HepG2 (cell line): ENCODE data around the gene RAB3C. TPM values are rescaled to one million over a fixed set of nuclear protein-coding genes. Genes with fewer than 3 reads are reported as not detected.
"Not testable (repeated sequence)": the region's sequence is repeated elsewhere in the genome, so short reads cannot be mapped to it uniquely, and the experiment has no call there.

Source experiments
- ATAC-seq: fragments of 200-7000 bp; cut with Tn5 transposase; 3 replicates; pipeline ENCODE4 v1.9.1; 2020; ENCODE audit warnings: mild to moderate bottlenecking, moderate library complexity
- BruUV-seq: library from RNA; stranded (reverse); fragments of 400-500 nt; replicated peaks from 2 replicates; lab custom pipeline; 2021; lab: Mats Ljungman, UMichigan
- CTCF ChIA-PET: fragments of 300-600 bp; formaldehyde crosslinking; extraction: SDS; loops from one replicate; lab custom pipeline; 2021; ENCODE audit warnings: low total read pairs, inconsistent platforms, low intra/inter-chr PET ratio; lab: Yijun Ruan, JAX
- POLR2A ChIA-PET: fragments of 350-600 bp; sonication (Branson Sonifier 250); formaldehyde crosslinking; loops from one replicate; lab custom pipeline; 2020; ENCODE audit warnings: antibody characterized with exemption, inconsistent platforms; lab: Yijun Ruan, JAX
- DNase-seq: peaks from one replicate; pipeline ENCODE4 v3.0.0-alpha.2; 2015; ENCODE audit warnings: low spot score
- FAIRE-seq: peaks from 3 replicates; lab custom pipeline; 2011; peaks lifted over from hg19 to GRCh38; lab: Jason Lieb, UNC
- H2AFZ ChIP-seq: one replicate; pipeline ENCODE4 v1.6.1; 2011; ENCODE audit warnings: low read length, inconsistent platforms
- H3K27ac ChIP-seq: fragments of 300-600 bp; 3 replicates; pipeline ENCODE4 v1.8.0; 2011; ENCODE audit warnings: mixed run types, mild to moderate bottlenecking, mixed read lengths, low read length, inconsistent platforms; ENCODE audit not compliant: insufficient read depth; ENCODE audit errors: extremely low read length
- H3K27me3 ChIP-seq, 2 experiments: fragments of 200-600 bp in 1 of 2; 2 replicates in 1 of 2; 3 replicates in 1 of 2; pipeline versions ENCODE4 v1.6.0 to v1.8.0; 2011; ENCODE audit warnings: low read length in 2 of 2, mild to moderate bottlenecking in 2 of 2, moderate library complexity in 2 of 2, inconsistent platforms in 1 of 2; ENCODE audit not compliant: insufficient read depth in 2 of 2, control insufficient read depth in 1 of 2
- H3K36me3 ChIP-seq, 2 experiments: fragments of 200-600 bp in 1 of 2; replicated peaks in 1 of 2; 2 replicates in 1 of 2; 3 replicates in 1 of 2; pipeline versions ENCODE4 v1.5.1 to v1.8.0; 2011; ENCODE audit warnings: low read length in 2 of 2, inconsistent platforms in 1 of 2; ENCODE audit not compliant: insufficient read depth in 2 of 2, control insufficient read depth in 1 of 2
- H3K4me1 ChIP-seq: 2 replicates; pipeline ENCODE4 v1.5.1; 2012; ENCODE audit warnings: low read length, inconsistent platforms; ENCODE audit not compliant: insufficient read depth
- H3K4me2 ChIP-seq: 2 replicates; pipeline ENCODE4 v1.6.0; 2011; ENCODE audit warnings: low read depth, low read length, inconsistent platforms
- H3K4me3 ChIP-seq, 3 experiments: fragments of 200-600 bp in 1 of 3; sonication (generic), shearing (Covaris generic) in 1 of 3; replicated peaks in 1 of 3; 2 replicates each; pipeline ENCODE4 v1.5.1; 2011 to 2016; ENCODE audit warnings: low read length in 3 of 3, inconsistent platforms in 2 of 3, low read depth in 2 of 3, mild to moderate bottlenecking in 2 of 3, control low read depth in 1 of 3, mixed read lengths in 1 of 3; ENCODE audit not compliant: insufficient read depth in 1 of 3
- H3K79me2 ChIP-seq: one replicate; pipeline ENCODE4 v1.6.1; 2011; ENCODE audit warnings: low read length, inconsistent platforms; ENCODE audit not compliant: insufficient read depth
- H3K9ac ChIP-seq: 2 replicates; pipeline ENCODE4 v1.6.0; 2011; ENCODE audit warnings: mild to moderate bottlenecking, low read depth, low read length, inconsistent platforms; ENCODE audit not compliant: insufficient read depth
- H3K9me3 ChIP-seq: 2 replicates; pipeline ENCODE4 v1.5.1; 2012; ENCODE audit warnings: mild to moderate bottlenecking, low read length
- H4K20me1 ChIP-seq: 2 replicates; pipeline ENCODE4 v1.6.0; 2011; ENCODE audit warnings: inconsistent platforms, mild to moderate bottlenecking, low read length, moderate library complexity; ENCODE audit not compliant: insufficient read depth
- HNRNPK ChIP-seq: fragments of 200-400 bp; formaldehyde crosslinking; IDR thresholded peaks from 2 replicates; pipeline ENCODE4 v1.6.1; 2018; ENCODE audit warnings: low read length, low read depth, moderate library complexity, mild to moderate bottlenecking; ENCODE audit not compliant: poor library complexity, severe bottlenecking
- SMARCC2 ChIP-seq: fragments of 450-650 bp; IDR thresholded peaks from 2 replicates; pipeline ENCODE4 v1.6.1; 2017; ENCODE audit warnings: antibody characterized with exemption, mild to moderate bottlenecking
- WGBS: methylation state at CpG from one replicate; pipeline ENCODE4 v1.1.6; 2017; ENCODE audit warnings: low lambda C conversion rate; 5-methylcytosine and 5-hydroxymethylcytosine counted together
- in situ Hi-C: cut with HindIII; loops from 2 replicates; pipeline ENCODE4 v1.10.0; 2017; ENCODE audit warnings: low pct_unique_long_range_greater_than_20kb; ENCODE audit not compliant: extremely low pct_ligation_motif_present
- intact Hi-C: fragments of 100-400 bp; cut with micrococcal nuclease; formaldehyde crosslinking; loops from one replicate; pipeline ENCODE4 v1.10.0; 2022; ENCODE audit not compliant: unreplicated experiment
- polyA plus RNA-seq, 8 experiments: library from polyadenylated mRNA; depleted of rRNA in 3 of 8; stranded (reverse) in 7 of 8; unstranded in 1 of 8; fragments of >200 nt; fragmentation: Illumina TruSeq in 4 of 8; extraction: Trizol in 4 of 8; gene quantifications; 2 replicates each; pipeline versions ENCODE4 v1.2.1 to v1.2.3, GENCODE V29; 2011 to 2016; ENCODE audit warnings: low read depth in 4 of 8, missing spikeins in 1 of 8, mixed read lengths in 1 of 8; ENCODE audit not compliant: insufficient read depth in 1 of 8
- total RNA-seq, 5 experiments: library from RNA; depleted of rRNA; stranded (reverse); fragments of >200 nt; fragmentation: Illumina TruSeq; extraction: Trizol; gene quantifications; 2 replicates each; pipeline ENCODE4 v1.2.3, GENCODE V29; 2016; ENCODE audit warnings: low read depth in 1 of 5

RAB3C gene
- total and polyA plus RNA-seq, 2 of the 13 experiments (the other 11 are each of a cell fraction or from before 2014, with no cell fraction given) = not detected

DNA sequence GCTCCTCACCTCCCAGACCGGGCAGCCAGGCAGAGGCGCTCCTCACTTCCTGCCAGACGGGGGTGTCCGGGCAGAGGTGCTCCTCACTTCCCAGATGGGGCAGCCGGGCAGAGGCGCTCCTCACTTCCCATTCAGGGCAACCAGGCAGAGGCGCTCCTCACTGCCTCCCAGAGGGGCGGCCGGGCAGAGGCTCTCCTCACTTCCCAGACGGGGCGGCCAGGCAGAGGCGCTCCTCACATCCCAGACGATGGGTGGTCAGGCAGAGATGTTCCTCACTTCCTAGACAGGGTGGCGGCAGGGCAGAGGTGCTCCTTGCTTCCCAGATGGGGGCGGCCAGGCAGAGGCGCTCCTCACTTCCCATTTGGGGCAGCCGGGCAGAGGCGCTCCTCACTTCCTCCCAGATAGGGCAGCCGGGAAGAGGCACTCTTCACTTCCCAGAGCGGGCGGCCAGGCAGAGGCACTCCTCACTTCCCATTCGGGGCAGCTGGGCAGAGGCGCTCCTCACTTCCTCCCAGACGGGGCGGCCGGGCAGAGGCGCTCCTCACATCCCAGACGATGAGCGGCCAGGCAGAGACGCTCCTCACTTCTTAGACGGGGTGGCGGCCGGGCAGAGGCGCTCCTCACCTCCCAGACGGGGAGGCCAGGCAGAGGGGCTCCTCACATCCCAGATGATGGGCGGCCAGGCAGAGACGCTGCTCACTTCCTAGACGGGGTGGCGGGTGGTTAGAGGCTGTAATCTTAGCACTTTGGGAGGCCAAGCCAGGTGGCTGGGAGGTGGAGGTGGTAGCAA lies 18.6 kb upstream of the RAB3C start:
- DNase-seq, BruUV-seq, POLR2A ChIA-PET: not testable (repeated sequence)

DNA sequence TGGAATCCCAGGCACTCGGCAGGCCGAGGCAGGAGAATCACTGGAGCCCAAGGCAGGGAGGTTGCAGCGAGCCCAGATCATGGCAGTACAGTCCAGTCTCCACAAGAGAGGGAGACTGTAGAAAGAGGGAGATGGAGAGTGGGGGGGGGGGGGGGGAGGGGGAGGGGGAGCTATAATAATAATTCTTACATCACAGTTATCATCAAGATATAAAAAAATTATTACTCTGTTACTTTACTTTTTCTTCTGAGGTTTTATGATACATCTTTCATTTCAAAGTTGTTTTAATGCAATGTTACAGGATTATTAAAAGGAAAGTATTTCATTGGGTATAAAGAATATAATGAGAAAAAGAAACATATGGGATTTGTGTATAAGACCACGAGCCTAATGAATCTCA lies 17.8 kb upstream of the RAB3C start:
- H3K4me1 ChIP-seq = no peaks in the 10 kb centered on the region
- no TSS peak for BruUV-seq
- H3K9ac ChIP-seq = no peak overlapping the region
- no peaks in the 10 kb centered on the region for H3K27me3 ChIP-seq
- TF ChIP-seq HNRNPK (peak; percentile 73), SMARCC2 (no peak)
- in situ Hi-C loops (no loop called here), intact Hi-C loops (no loop called here)
- no peaks in the 10 kb centered on the region for H3K36me3 ChIP-seq
- H4K20me1 ChIP-seq = no peaks in the 10 kb centered on the region
- CTCF ChIA-PET = no interaction called here
- no peak overlapping the region for H2AFZ ChIP-seq
- no peak for FAIRE-seq
- no peak overlapping the region for H3K4me3 ChIP-seq
- H3K4me2 ChIP-seq = no peak overlapping the region
- peaks cover 6% of the 10 kb centered on the region; the same call in 1 of the 2 replicates for H3K9me3 ChIP-seq
- no peak for ATAC-seq
- POLR2A ChIA-PET = no interaction called here
- WGBS = 66% methylated on average over 4 of the region's 4 CpGs
- DNase-seq = no peak
- no peaks in the 10 kb centered on the region for H3K79me2 ChIP-seq
- H3K27ac ChIP-seq = no peak overlapping the region

More for the DNA sequence above, 18.6 kb upstream of the RAB3C start:
- H3K9ac ChIP-seq, H2AFZ ChIP-seq, in situ Hi-C loops, H3K4me1 ChIP-seq, H3K27me3 ChIP-seq, H3K27ac ChIP-seq, H3K9me3 ChIP-seq, ATAC-seq, H4K20me1 ChIP-seq, H3K4me2 ChIP-seq, H3K36me3 ChIP-seq, intact Hi-C loops, H3K79me2 ChIP-seq, FAIRE-seq, CTCF ChIA-PET, H3K4me3 ChIP-seq: not testable (repeated sequence)
- 83% methylated on average over 16 of the region's 39 CpGs for WGBS
